Brain microvascular endothelial cell (primary cell): Measurements from ENCODE around the gene PTPRU.
"Not testable (repeated sequence)": the region's sequence is repeated elsewhere in the genome, so short reads cannot be mapped to it uniquely, and the experiment has no call there.

Experiments used
- DNase-seq: peaks from one replicate; pipeline ENCODE4 v3.0.0-alpha.2; 2020
- H3K27ac ChIP-seq: fragments of 250-450 bp; sonication (Bioruptor Pico); 2 replicates; pipeline ENCODE4 v1.5.1; 2020; ENCODE audit warnings: mild to moderate bottlenecking, moderate library complexity
- H3K27me3 ChIP-seq: fragments of 250-450 bp; sonication (Bioruptor Pico); replicated peaks from 2 replicates; pipeline ENCODE4 v1.5.1; 2020; ENCODE audit warnings: mild to moderate bottlenecking
- H3K36me3 ChIP-seq: fragments of 250-450 bp; sonication (Bioruptor Pico); replicated peaks from 2 replicates; pipeline ENCODE4 v1.5.1; 2020; ENCODE audit warnings: mild to moderate bottlenecking
- H3K4me3 ChIP-seq: 2 replicates; pipeline ENCODE4 v1.5.1; 2011; ENCODE audit warnings: low read depth, mild to moderate bottlenecking, control low read depth, low read length, moderate library complexity
- in situ Hi-C: cut with HindIII; loops from 2 replicates; pipeline ENCODE4 v1.10.0; 2017; ENCODE audit warnings: low sequenced_read_pairs, low pct_ligation_motif_present
- TF ChIP-seq, protein P1 (sequence below): IDR thresholded peaks from 2 replicates; pipeline ENCODE4 v1.5.1; 2011; ENCODE audit warnings: low read depth, mild to moderate bottlenecking, moderate library complexity, low read length, control low read depth, inconsistent platforms; ENCODE audit errors: missing control alignments

The PTPRU gene

GRCh38 chr1:29211086-29212030 is 25.0 kb upstream of the PTPRU start:
- Histone ChIP-seq H3K27ac (no peak overlapping the region), H3K27me3 (no peaks in the 10 kb centered on the region), H3K36me3 (peaks cover 23% of the 10 kb centered on the region), H3K4me3 (no peak overlapping the region)
- no peak for DNase-seq
- TF ChIP-seq, protein P1, sequence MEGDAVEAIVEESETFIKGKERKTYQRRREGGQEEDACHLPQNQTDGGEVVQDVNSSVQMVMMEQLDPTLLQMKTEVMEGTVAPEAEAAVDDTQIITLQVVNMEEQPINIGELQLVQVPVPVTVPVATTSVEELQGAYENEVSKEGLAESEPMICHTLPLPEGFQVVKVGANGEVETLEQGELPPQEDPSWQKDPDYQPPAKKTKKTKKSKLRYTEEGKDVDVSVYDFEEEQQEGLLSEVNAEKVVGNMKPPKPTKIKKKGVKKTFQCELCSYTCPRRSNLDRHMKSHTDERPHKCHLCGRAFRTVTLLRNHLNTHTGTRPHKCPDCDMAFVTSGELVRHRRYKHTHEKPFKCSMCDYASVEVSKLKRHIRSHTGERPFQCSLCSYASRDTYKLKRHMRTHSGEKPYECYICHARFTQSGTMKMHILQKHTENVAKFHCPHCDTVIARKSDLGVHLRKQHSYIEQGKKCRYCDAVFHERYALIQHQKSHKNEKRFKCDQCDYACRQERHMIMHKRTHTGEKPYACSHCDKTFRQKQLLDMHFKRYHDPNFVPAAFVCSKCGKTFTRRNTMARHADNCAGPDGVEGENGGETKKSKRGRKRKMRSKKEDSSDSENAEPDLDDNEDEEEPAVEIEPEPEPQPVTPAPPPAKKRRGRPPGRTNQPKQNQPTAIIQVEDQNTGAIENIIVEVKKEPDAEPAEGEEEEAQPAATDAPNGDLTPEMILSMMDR = no peak
- in situ Hi-C loops = no loop called here

DNA sequence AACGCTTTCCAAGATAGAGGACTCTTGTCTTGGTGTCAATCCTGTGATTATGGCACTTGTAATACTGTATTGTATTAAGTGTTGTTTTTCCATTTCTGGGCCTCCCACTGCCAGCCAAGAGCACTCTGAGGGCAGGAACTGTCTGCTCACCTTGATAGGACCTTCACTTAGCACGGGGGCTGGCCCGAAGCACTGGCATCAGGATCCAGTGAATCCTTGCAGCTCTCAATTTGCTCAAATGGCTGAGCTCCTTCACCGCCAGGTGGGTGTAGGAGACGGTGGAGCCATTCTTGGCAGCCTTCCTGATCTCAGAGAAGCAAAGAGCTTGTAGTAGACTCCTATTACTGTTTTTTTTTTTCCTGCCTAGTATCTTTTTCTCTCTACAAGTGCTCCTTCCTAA is 23.3 kb upstream of the PTPRU start:
- in situ Hi-C loops = no loop called here
- TF ChIP-seq, protein P1 = no peak
- Histone ChIP-seq H3K36me3 (peaks cover 21% of the 10 kb centered on the region), H3K27me3 (no peaks in the 10 kb centered on the region), H3K27ac (no peak overlapping the region), H3K4me3 (no peak overlapping the region)
- DNase-seq = no peak

DNA sequence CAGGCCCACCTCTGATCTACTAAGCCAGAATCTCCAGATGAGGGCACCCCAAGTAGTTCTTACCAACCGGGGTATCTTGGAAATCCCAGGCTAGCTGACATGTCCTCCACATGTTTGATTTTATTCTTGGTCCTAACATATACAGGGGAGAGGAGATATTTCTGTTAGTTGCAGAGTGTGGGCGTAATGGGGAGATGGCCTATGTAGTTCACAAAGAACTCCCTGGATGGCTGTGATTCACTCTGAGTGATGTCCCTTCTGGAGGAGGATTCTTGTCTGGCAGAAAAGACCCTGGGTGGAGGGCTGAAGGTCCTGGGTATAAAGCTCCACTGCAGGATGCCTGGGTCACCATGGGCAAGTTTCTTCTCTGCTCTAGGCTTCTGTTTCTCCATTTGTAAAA is 18.7 kb upstream of the PTPRU start:
- no peak for DNase-seq

DNA sequence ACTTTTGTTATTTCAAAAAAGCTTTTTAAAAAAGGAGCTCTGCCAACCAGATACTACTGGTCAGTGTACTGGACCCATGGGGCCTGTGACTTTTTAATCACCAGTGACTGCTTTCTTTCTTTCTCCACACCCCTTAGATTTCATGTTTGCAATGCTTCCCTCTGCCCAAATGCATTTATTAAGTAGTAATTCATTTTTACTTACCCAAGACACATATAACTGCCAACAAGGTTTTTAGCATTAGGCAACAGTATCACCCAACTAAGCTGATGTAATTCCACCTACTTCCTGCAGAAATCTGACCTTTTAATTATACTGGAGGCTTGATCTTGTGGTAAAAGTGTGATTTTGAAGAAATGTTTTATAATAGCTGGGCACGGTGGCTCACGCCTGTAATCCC is 18.1 kb upstream of the PTPRU start:
- no peak overlapping the region for H3K27ac ChIP-seq
- TF ChIP-seq, protein P1 = no peak
- no peak for DNase-seq
- H3K36me3 ChIP-seq = peaks cover 12% of the 10 kb centered on the region
- H3K27me3 ChIP-seq = no peaks in the 10 kb centered on the region
- no peak overlapping the region for H3K4me3 ChIP-seq
- in situ Hi-C loops = no loop called here

More for the DNA sequence above, 18.7 kb upstream of the PTPRU start:
- TF ChIP-seq, protein P1 = no peak
- Histone ChIP-seq H3K4me3 (no peak overlapping the region), H3K27ac (no peak overlapping the region), H3K36me3 (peaks cover 12% of the 10 kb centered on the region), H3K27me3 (no peaks in the 10 kb centered on the region)
- in situ Hi-C loops = no loop called here

- TF ChIP-seq, protein P1 = no peak
- DNase-seq = no peak
- Histone ChIP-seq H3K27me3 (no peaks in the 10 kb centered on the region), H3K27ac (no peak overlapping the region), H3K36me3 (peaks cover under 1% of the 10 kb centered on the region), H3K4me3 (no peak overlapping the region)
- in situ Hi-C loops = no loop called here
Measured at GRCh38 chr1:29221296-29221695, 15.0 kb upstream of the PTPRU start.

DNA sequence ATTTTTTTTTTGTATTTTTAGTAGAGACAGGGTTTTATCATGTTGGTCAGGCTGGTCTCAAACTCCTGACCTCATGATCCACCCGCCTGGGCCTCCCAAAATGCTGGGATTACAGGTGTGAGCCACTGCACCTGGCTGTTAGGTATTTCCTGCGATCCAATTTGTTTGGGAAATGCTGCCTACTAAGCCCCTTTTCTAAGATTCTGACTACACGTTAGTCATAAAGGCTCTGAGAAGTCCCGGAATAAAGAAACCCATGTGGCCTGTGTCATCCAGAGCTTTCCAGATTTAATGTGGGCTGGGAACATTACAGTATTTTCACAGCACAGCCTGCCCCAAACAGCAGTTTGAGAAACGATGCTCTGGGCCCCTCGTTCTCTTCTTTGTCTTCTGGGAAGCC is 14.1 kb upstream of the PTPRU start:
- H3K4me3 ChIP-seq, H3K36me3 ChIP-seq, in situ Hi-C loops, DNase-seq, H3K27ac ChIP-seq, H3K27me3 ChIP-seq: not testable (repeated sequence)
